HepG2 (cell line): Measurements from ENCODE around the gene FAM117A. TPM values are rescaled to one million over a fixed set of nuclear protein-coding genes. Genes with fewer than 3 reads are reported as not detected.

Source experiments
- ATF2 ChIP-seq: sonication (generic); formaldehyde crosslinking; IDR thresholded peaks from 2 replicates; pipeline ENCODE4 v1.4.0; 2020; ENCODE audit warnings: missing genetic modification reagents
- CBFB ChIP-seq: sonication (generic); formaldehyde crosslinking; IDR thresholded peaks from 2 replicates; pipeline ENCODE4 v1.4.0; 2020; ENCODE audit warnings: missing genetic modification reagents
- HDAC2 ChIP-seq: sonication (generic); formaldehyde crosslinking; IDR thresholded peaks from 2 replicates; pipeline ENCODE4 v1.4.0; 2020; ENCODE audit warnings: missing genetic modification reagents
- HNRNPUL1 ChIP-seq: fragments of 200-400 bp; formaldehyde crosslinking; IDR thresholded peaks from 2 replicates; pipeline ENCODE4 v1.6.1; 2017; ENCODE audit warnings: low read depth, mild to moderate bottlenecking, low read length, moderate library complexity
- KLF15 ChIP-seq: sonication (generic); formaldehyde crosslinking; IDR thresholded peaks from 2 replicates; pipeline ENCODE4 v1.8.1; 2023; ENCODE audit warnings: borderline replicate concordance, mild to moderate bottlenecking, inconsistent platforms, missing genetic modification reagents, mixed read lengths
- MAFF ChIP-seq: IDR thresholded peaks from 2 replicates; pipeline ENCODE4 v1.6.1; 2011; ENCODE audit warnings: low read depth, low read length, improper control_type of control experiment
- NFKBIZ ChIP-seq: IDR thresholded peaks from 2 replicates; pipeline ENCODE4 v1.6.1; 2018; ENCODE audit warnings: missing genetic modification reagents, missing compliant biosample characterization
- POLR2AphosphoS2 ChIP-seq: IDR thresholded peaks from 2 replicates; pipeline ENCODE4 v1.6.1; 2011; ENCODE audit warnings: low read depth, low read length, improper control_type of control experiment
- SMAD1 ChIP-seq: sonication (generic); formaldehyde crosslinking; IDR thresholded peaks from 2 replicates; pipeline ENCODE4 v1.4.0; 2020; ENCODE audit warnings: missing genetic modification reagents, low read depth, mild to moderate bottlenecking, borderline replicate concordance
- SRY ChIP-seq: sonication (generic); formaldehyde crosslinking; IDR thresholded peaks from 2 replicates; pipeline ENCODE4 v1.8.0; 2022; ENCODE audit warnings: mild to moderate bottlenecking, missing genetic modification reagents
- TAF1 ChIP-seq: sonication (generic); formaldehyde crosslinking; IDR thresholded peaks from 2 replicates; pipeline ENCODE4 v1.4.0; 2020; ENCODE audit warnings: missing genetic modification reagents
- TEAD2 ChIP-seq: sonication (generic); formaldehyde crosslinking; IDR thresholded peaks from 2 replicates; pipeline ENCODE4 v1.9.0; 2021; ENCODE audit warnings: missing genetic modification reagents
- YEATS4 ChIP-seq: sonication (generic); formaldehyde crosslinking; IDR thresholded peaks from 2 replicates; pipeline ENCODE4 v1.4.0; 2020; ENCODE audit warnings: missing genetic modification reagents, borderline replicate concordance
- ZBTB3 ChIP-seq: sonication (generic); formaldehyde crosslinking; IDR thresholded peaks from 2 replicates; pipeline ENCODE4 v1.4.0; 2020; ENCODE audit warnings: low read depth, mild to moderate bottlenecking, moderate library complexity, missing genetic modification reagents, borderline replicate concordance
- ZFAT ChIP-seq: sonication (generic); formaldehyde crosslinking; conservative IDR thresholded peaks from 2 replicates; pipeline ENCODE4 v1.8.1; 2023; ENCODE audit warnings: missing genetic modification reagents, inconsistent platforms
- ZFP37 ChIP-seq: sonication (generic); formaldehyde crosslinking; IDR thresholded peaks from 2 replicates; pipeline ENCODE4 v1.4.0; 2020; ENCODE audit warnings: missing genetic modification reagents, borderline replicate concordance
- ZKSCAN5 ChIP-seq: sonication (generic); formaldehyde crosslinking; IDR thresholded peaks from 2 replicates; pipeline ENCODE4 v1.5.1; 2020; ENCODE audit warnings: mild to moderate bottlenecking, missing genetic modification reagents
- ZNF329 ChIP-seq: sonication (generic); formaldehyde crosslinking; IDR thresholded peaks from 2 replicates; pipeline ENCODE4 v1.9.0; 2021; ENCODE audit warnings: low read depth, mild to moderate bottlenecking, missing genetic modification reagents
- ZNF382 ChIP-seq: sonication (generic); formaldehyde crosslinking; IDR thresholded peaks from 2 replicates; pipeline ENCODE4 v1.5.0; 2020; ENCODE audit warnings: missing genetic modification reagents, mild to moderate bottlenecking, borderline replicate concordance
- ZNF557 ChIP-seq: sonication (generic); formaldehyde crosslinking; IDR thresholded peaks from 2 replicates; pipeline ENCODE4 v1.4.0; 2020; ENCODE audit warnings: missing genetic modification reagents
- ZNF619 ChIP-seq: sonication (generic); formaldehyde crosslinking; IDR thresholded peaks from 2 replicates; pipeline ENCODE4 v1.4.0; 2020; ENCODE audit warnings: mild to moderate bottlenecking, missing genetic modification reagents
- ZNF678 ChIP-seq: sonication (generic); formaldehyde crosslinking; IDR thresholded peaks from 2 replicates; pipeline ENCODE4 v1.4.0; 2020; ENCODE audit warnings: mild to moderate bottlenecking, missing genetic modification reagents
- ZNF781 ChIP-seq: sonication (generic); formaldehyde crosslinking; IDR thresholded peaks from 2 replicates; pipeline ENCODE4 v1.5.1; 2020; ENCODE audit warnings: borderline replicate concordance, mild to moderate bottlenecking, missing genetic modification reagents; ENCODE audit errors: not compliant biosample characterization
- ZNF790 ChIP-seq: sonication (generic); formaldehyde crosslinking; IDR thresholded peaks from 2 replicates; pipeline ENCODE4 v1.8.0; 2022; ENCODE audit warnings: missing genetic modification reagents, mild to moderate bottlenecking, borderline replicate concordance
- ZNF839 ChIP-seq: sonication (generic); formaldehyde crosslinking; IDR thresholded peaks from 2 replicates; pipeline ENCODE4 v1.4.0; 2020; ENCODE audit warnings: missing genetic modification reagents, mild to moderate bottlenecking, borderline replicate concordance
- ZNF850 ChIP-seq: sonication (generic); formaldehyde crosslinking; conservative IDR thresholded peaks from 2 replicates; pipeline ENCODE4 v1.9.0; 2021; ENCODE audit warnings: mild to moderate bottlenecking, missing genetic modification reagents
- ZSCAN12 ChIP-seq: sonication (generic); formaldehyde crosslinking; IDR thresholded peaks from 2 replicates; pipeline ENCODE4 v1.9.0; 2021; ENCODE audit warnings: mild to moderate bottlenecking, missing genetic modification reagents
- polyA plus RNA-seq, 8 experiments: library from polyadenylated mRNA; depleted of rRNA in 3 of 8; stranded (reverse) in 7 of 8; unstranded in 1 of 8; fragments of >200 nt; fragmentation: Illumina TruSeq in 4 of 8; extraction: Trizol in 4 of 8; gene quantifications; 2 replicates each; pipeline versions ENCODE4 v1.2.1 to v1.2.3, GENCODE V29; 2011 to 2016; ENCODE audit warnings: low read depth in 4 of 8, missing spikeins in 1 of 8, mixed read lengths in 1 of 8; ENCODE audit not compliant: insufficient read depth in 1 of 8
- total RNA-seq, 5 experiments: library from RNA; depleted of rRNA; stranded (reverse); fragments of >200 nt; fragmentation: Illumina TruSeq; extraction: Trizol; gene quantifications; 2 replicates each; pipeline ENCODE4 v1.2.3, GENCODE V29; 2016; ENCODE audit warnings: low read depth in 1 of 5
- TF ChIP-seq, protein P1 (sequence below): sonication (generic); formaldehyde crosslinking; IDR thresholded peaks from 2 replicates; pipeline ENCODE4 v1.5.0; 2020; ENCODE audit warnings: mild to moderate bottlenecking, missing genetic modification reagents, moderate library complexity

Gene FAM117A
- total and polyA plus RNA-seq, 2 of the 13 experiments (the other 11 are each of a cell fraction or from before 2014, with no cell fraction given): 12.1 to 19.8 TPM

- TF ChIP-seq, protein P1, sequence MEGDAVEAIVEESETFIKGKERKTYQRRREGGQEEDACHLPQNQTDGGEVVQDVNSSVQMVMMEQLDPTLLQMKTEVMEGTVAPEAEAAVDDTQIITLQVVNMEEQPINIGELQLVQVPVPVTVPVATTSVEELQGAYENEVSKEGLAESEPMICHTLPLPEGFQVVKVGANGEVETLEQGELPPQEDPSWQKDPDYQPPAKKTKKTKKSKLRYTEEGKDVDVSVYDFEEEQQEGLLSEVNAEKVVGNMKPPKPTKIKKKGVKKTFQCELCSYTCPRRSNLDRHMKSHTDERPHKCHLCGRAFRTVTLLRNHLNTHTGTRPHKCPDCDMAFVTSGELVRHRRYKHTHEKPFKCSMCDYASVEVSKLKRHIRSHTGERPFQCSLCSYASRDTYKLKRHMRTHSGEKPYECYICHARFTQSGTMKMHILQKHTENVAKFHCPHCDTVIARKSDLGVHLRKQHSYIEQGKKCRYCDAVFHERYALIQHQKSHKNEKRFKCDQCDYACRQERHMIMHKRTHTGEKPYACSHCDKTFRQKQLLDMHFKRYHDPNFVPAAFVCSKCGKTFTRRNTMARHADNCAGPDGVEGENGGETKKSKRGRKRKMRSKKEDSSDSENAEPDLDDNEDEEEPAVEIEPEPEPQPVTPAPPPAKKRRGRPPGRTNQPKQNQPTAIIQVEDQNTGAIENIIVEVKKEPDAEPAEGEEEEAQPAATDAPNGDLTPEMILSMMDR (CRISPR knock-in tag): no peak; the same call in 1 of the 2 replicates
- TF ChIP-seq POLR2AphosphoS2 (no peak), MAFF (no peak), ZNF619 (CRISPR knock-in tag) (peak; percentile 56; the same call in 1 of the 2 replicates), ATF2 (CRISPR knock-in tag) (peak; percentile 87), ZFAT (CRISPR knock-in tag) (no peak), HNRNPUL1 (no peak), SRY (peak; percentile 89; the same call in 1 of the 2 replicates), ZNF839 (CRISPR knock-in tag) (peak; percentile 98; the same call in 1 of the 2 replicates), ZFP37 (no peak), ZNF781 (CRISPR knock-in tag) (peak; percentile 96), ZNF790 (peak; percentile 93), ZKSCAN5 (no peak), ZNF329 (CRISPR knock-in tag) (0 out of 2 replicates have a peak, but pooled peaks have one; percentile 71), ZNF850 (no peak), ZNF382 (CRISPR knock-in tag) (no peak), KLF15 (CRISPR knock-in tag) (peak; percentile 27; the same call in 1 of the 2 replicates), ZSCAN12 (CRISPR knock-in tag) (peak; percentile 49; the same call in 1 of the 2 replicates), TEAD2 (CRISPR knock-in tag) (no peak), ZNF678 (CRISPR knock-in tag) (0 out of 2 replicates have a peak, but pooled peaks have one; percentile 34), ZBTB3 (CRISPR knock-in tag) (0 out of 2 replicates have a peak, but pooled peaks have one; percentile 66), TAF1 (peak; percentile 99), HDAC2 (CRISPR knock-in tag) (peak; percentile 86; the same call in 1 of the 2 replicates), SMAD1 (CRISPR knock-in tag) (peak; percentile 45; the same call in 1 of the 2 replicates), CBFB (CRISPR knock-in tag) (peak; percentile 54; the same call in 1 of the 2 replicates), ZNF557 (peak; percentile 82; the same call in 1 of the 2 replicates), YEATS4 (CRISPR knock-in tag) (peak; percentile 91; the same call in 1 of the 2 replicates), NFKBIZ (peak; percentile 85; the same call in 1 of the 2 replicates)
Observed at GRCh38 chr17:49788478-49789242, 24.7 kb upstream of the FAM117A start, which contains the start of gene KAT7 (continued).
